Measurements from ENCODE around the gene ATRNL1. TPM values are rescaled to one million over a fixed set of nuclear protein-coding genes. Genes with fewer than 3 reads are reported as not detected.

The ATRNL1 gene
- total RNA-seq, 1 donor from 2014 or later: 16.4 TPM

GRCh38 chr10:115903207-115903606, 810.0 kb downstream of the ATRNL1 start:
- no peak overlapping the region for H3K27ac ChIP-seq
- DNase-seq (ENCODE audit: low spot score): no peak
- H3K27me3 ChIP-seq: no peaks in the 10 kb centered on the region
- H4K20me1 ChIP-seq (ENCODE audit: low read depth): no peaks in the 10 kb centered on the region
- Mint-ChIP-seq H3K4me3 (no peak overlapping the region), H3K36me3 (no peaks in the 10 kb centered on the region), H3K9me3 (no peaks in the 10 kb centered on the region), H3K27ac (no peak overlapping the region), H3K4me1 (no peaks in the 10 kb centered on the region), H3K27me3 (ENCODE audit: insufficient read depth, low read depth) (peaks cover 2% of the 10 kb centered on the region)
- no peaks in the 10 kb centered on the region for H3F3A ChIP-seq (ENCODE audit: low read depth)
- TF ChIP-seq EZH2phosphoT487 (IDR thresholded peaks at IDR 0.05) (no peak), EZH2 (IDR thresholded peaks at IDR 0.05) (no peak)
- H3K4me3 ChIP-seq: no peak overlapping the region
- no peak overlapping the region for H2AFZ ChIP-seq (replicated peaks)
- peaks cover 15% of the 10 kb centered on the region for H3K4me1 ChIP-seq
- no peak overlapping the region for H3K9ac ChIP-seq
- no peaks in the 10 kb centered on the region for H3K9me3 ChIP-seq (ENCODE audit: low read depth)
- no peaks in the 10 kb centered on the region for H3K79me2 ChIP-seq (ENCODE audit: low read depth)
- no peaks in the 10 kb centered on the region for H3K36me3 ChIP-seq
- H3K4me2 ChIP-seq: no peak overlapping the region

DNA sequence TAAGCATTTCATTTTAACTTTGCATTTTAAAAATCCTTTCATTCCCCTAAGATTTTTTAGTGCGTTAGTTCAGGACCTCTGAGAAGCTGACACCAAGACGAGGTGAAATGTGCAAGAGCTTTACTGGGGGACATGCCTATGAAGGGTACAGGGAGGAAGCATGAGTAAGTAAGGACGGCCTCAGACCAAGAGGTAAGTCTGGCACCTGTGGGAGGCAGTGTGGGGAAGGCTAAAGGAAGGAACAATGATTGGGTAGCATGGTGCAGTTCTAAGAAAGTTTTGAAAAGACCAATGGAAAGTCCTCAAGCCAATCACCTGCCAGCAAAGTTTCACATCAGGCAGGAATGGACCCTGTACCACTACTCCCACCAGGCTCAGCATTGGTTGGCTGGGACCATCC, 810.7 kb downstream of the ATRNL1 start:
- Mint-ChIP-seq H3K27me3 (ENCODE audit: insufficient read depth, low read depth) (peaks cover 2% of the 10 kb centered on the region), H3K36me3 (no peaks in the 10 kb centered on the region), H3K4me1 (no peaks in the 10 kb centered on the region), H3K27ac (no peak overlapping the region), H3K4me3 (no peak overlapping the region), H3K9me3 (no peaks in the 10 kb centered on the region)
- H2AFZ ChIP-seq (replicated peaks): peak overlapping the region; percentile 13
- H3K9ac ChIP-seq: no peak overlapping the region
- no peaks in the 10 kb centered on the region for H3K9me3 ChIP-seq (ENCODE audit: low read depth)
- DNase-seq (ENCODE audit: low spot score): no peak
- H3F3A ChIP-seq (ENCODE audit: low read depth): no peaks in the 10 kb centered on the region
- no peak overlapping the region for H3K4me3 ChIP-seq
- TF ChIP-seq EZH2phosphoT487 (IDR thresholded peaks at IDR 0.05) (no peak), CTCF (IDR thresholded peaks at IDR 0.05) (no peak), EZH2 (IDR thresholded peaks at IDR 0.05) (no peak)
- H3K79me2 ChIP-seq (ENCODE audit: low read depth): no peaks in the 10 kb centered on the region
- H3K27ac ChIP-seq: no peak overlapping the region
- H3K4me2 ChIP-seq: no peak overlapping the region
- H3K36me3 ChIP-seq: no peaks in the 10 kb centered on the region
- H4K20me1 ChIP-seq (ENCODE audit: low read depth): no peaks in the 10 kb centered on the region
- H3K27me3 ChIP-seq: no peaks in the 10 kb centered on the region
- peaks cover 15% of the 10 kb centered on the region for H3K4me1 ChIP-seq

GRCh38 chr10:115909037-115909436, 815.9 kb downstream of the ATRNL1 start:
- no peak for TF ChIP-seq CTCF (IDR thresholded peaks at IDR 0.05)
- no peak for TF ChIP-seq EZH2 (IDR thresholded peaks at IDR 0.05)
- Mint-ChIP-seq H3K4me1 (no peaks in the 10 kb centered on the region), H3K4me3 (no peak overlapping the region), H3K36me3 (no peaks in the 10 kb centered on the region), H3K27me3 (ENCODE audit: insufficient read depth, low read depth) (peaks cover 4% of the 10 kb centered on the region), H3K9me3 (no peaks in the 10 kb centered on the region), H3K27ac (no peak overlapping the region)
- Histone ChIP-seq H3K9me3 (ENCODE audit: low read depth) (no peaks in the 10 kb centered on the region), H2AFZ (replicated peaks) (no peak overlapping the region), H4K20me1 (ENCODE audit: low read depth) (no peaks in the 10 kb centered on the region), H3K4me3 (no peak overlapping the region), H3K36me3 (no peaks in the 10 kb centered on the region), H3K79me2 (ENCODE audit: low read depth) (no peaks in the 10 kb centered on the region), H3K27ac (no peak overlapping the region), H3K27me3 (no peaks in the 10 kb centered on the region), H3F3A (ENCODE audit: low read depth) (no peaks in the 10 kb centered on the region), H3K4me1 (no peaks in the 10 kb centered on the region), H3K4me2 (no peak overlapping the region), H3K9ac (no peak overlapping the region)
- DNase-seq (ENCODE audit: low spot score): no peak

- Histone ChIP-seq H3K79me2 (ENCODE audit: low read depth) (no peaks in the 10 kb centered on the region), H3F3A (ENCODE audit: low read depth) (no peaks in the 10 kb centered on the region), H3K9ac (no peak overlapping the region), H3K4me1 (no peaks in the 10 kb centered on the region), H3K27ac (no peak overlapping the region), H3K4me3 (no peak overlapping the region), H3K9me3 (ENCODE audit: low read depth) (no peaks in the 10 kb centered on the region), H3K4me2 (no peak overlapping the region), H3K36me3 (no peaks in the 10 kb centered on the region), H2AFZ (replicated peaks) (no peak overlapping the region), H3K27me3 (no peaks in the 10 kb centered on the region), H4K20me1 (ENCODE audit: low read depth) (no peaks in the 10 kb centered on the region)
- no peak overlapping the region for H3K4me3 Mint-ChIP-seq
- no peaks in the 10 kb centered on the region for H3K36me3 Mint-ChIP-seq
- no peak for TF ChIP-seq EZH2phosphoT487 (IDR thresholded peaks at IDR 0.05)
- TF ChIP-seq EZH2 (IDR thresholded peaks at IDR 0.05): no peak
- no peak for TF ChIP-seq CTCF (IDR thresholded peaks at IDR 0.05)
- DNase-seq (ENCODE audit: low spot score): no peak
- H3K4me1 Mint-ChIP-seq: no peaks in the 10 kb centered on the region
- H3K27ac Mint-ChIP-seq: no peak overlapping the region
- H3K27me3 Mint-ChIP-seq (ENCODE audit: insufficient read depth, low read depth): peaks cover 6% of the 10 kb centered on the region
- H3K9me3 Mint-ChIP-seq: no peaks in the 10 kb centered on the region
These were observed 817.0 kb downstream of the ATRNL1 start for GRCh38 chr10:115909962-115910731.
